A549 (cell line): Measurements from ENCODE around the gene MRPL12.

Experiments used
- CHD4 ChIP-seq: fragments of 200-600 bp; sonication (generic); IDR thresholded peaks from 2 replicates; pipeline ENCODE4 v1.6.1; 2016; ENCODE audit warnings: antibody characterized with exemption, mild to moderate bottlenecking, borderline replicate concordance
- EP300 ChIP-seq, 2 experiments: fragments of >200 bp; sonication (Bioruptor Twin); formaldehyde crosslinking; IDR thresholded peaks; 2 replicates in 1 of 2; 3 replicates in 1 of 2; pipeline ENCODE4 v1.6.1; 2016 to 2017
- HDAC2 ChIP-seq: fragments of 200-600 bp; sonication (generic); IDR thresholded peaks from 2 replicates; pipeline ENCODE4 v1.6.1; 2016
- POLR2A ChIP-seq: IDR thresholded peaks from 2 replicates; pipeline ENCODE4 v1.6.1; 2012; ENCODE audit warnings: mild to moderate bottlenecking, low read length
- RAD21 ChIP-seq, 2 experiments: fragments of >200 bp in 1 of 2; sonication (Bioruptor Twin) in 1 of 2; formaldehyde crosslinking in 1 of 2; IDR thresholded peaks in 1 of 2; conservative IDR thresholded peaks in 1 of 2; 2 replicates in 1 of 2; 3 replicates in 1 of 2; pipeline ENCODE4 v1.6.1; 2012 to 2018; ENCODE audit warnings: inconsistent platforms in 1 of 2
- RNF2 ChIP-seq: fragments of 200-600 bp; sonication (generic); IDR thresholded peaks from 2 replicates; pipeline ENCODE4 v1.6.1; 2016; ENCODE audit warnings: low read depth, mild to moderate bottlenecking, antibody characterized with exemption, moderate library complexity, borderline replicate concordance
- SMC3 ChIP-seq: fragments of >200 bp; sonication (Bioruptor Twin); formaldehyde crosslinking; IDR thresholded peaks from 3 replicates; pipeline ENCODE4 v1.6.1; 2018; ENCODE audit warnings: inconsistent platforms
- USF2 ChIP-seq: fragments of 450-650 bp; IDR thresholded peaks from 2 replicates; pipeline ENCODE4 v1.6.1; 2014; ENCODE audit warnings: antibody characterized with exemption
- TF ChIP-seq, protein P1 (sequence below): fragments of >200 bp; sonication (Bioruptor Twin); formaldehyde crosslinking; IDR thresholded peaks from 3 replicates; pipeline ENCODE4 v1.5.1; 2016
- TF ChIP-seq, protein P2 (sequence below): fragments of 250-450 bp; sonication (Bioruptor Pico); IDR thresholded peaks from 2 replicates; pipeline ENCODE4 v1.5.0; 2020; ENCODE audit warnings: low read depth, mild to moderate bottlenecking, moderate library complexity

GRCh38 chr17:81711814-81712467, 8.8 kb downstream of the MRPL12 start, which contains the start of gene SLC25A10:
- peak; percentile 36; the same call in 1 of the 2 replicates for TF ChIP-seq POLR2A
- peak; percentile 35; the same call in 1 of the 2 replicates for TF ChIP-seq HDAC2
- TF ChIP-seq, protein P1, sequence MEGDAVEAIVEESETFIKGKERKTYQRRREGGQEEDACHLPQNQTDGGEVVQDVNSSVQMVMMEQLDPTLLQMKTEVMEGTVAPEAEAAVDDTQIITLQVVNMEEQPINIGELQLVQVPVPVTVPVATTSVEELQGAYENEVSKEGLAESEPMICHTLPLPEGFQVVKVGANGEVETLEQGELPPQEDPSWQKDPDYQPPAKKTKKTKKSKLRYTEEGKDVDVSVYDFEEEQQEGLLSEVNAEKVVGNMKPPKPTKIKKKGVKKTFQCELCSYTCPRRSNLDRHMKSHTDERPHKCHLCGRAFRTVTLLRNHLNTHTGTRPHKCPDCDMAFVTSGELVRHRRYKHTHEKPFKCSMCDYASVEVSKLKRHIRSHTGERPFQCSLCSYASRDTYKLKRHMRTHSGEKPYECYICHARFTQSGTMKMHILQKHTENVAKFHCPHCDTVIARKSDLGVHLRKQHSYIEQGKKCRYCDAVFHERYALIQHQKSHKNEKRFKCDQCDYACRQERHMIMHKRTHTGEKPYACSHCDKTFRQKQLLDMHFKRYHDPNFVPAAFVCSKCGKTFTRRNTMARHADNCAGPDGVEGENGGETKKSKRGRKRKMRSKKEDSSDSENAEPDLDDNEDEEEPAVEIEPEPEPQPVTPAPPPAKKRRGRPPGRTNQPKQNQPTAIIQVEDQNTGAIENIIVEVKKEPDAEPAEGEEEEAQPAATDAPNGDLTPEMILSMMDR: no peak
- TF ChIP-seq RAD21 (conservative IDR thresholded peaks at IDR 0.05 in 1 of 2, IDR thresholded peaks at IDR 0.05 in 1 of 2): no peak
- TF ChIP-seq RNF2: peak; percentile 93; the same call in 1 of the 2 replicates
- no peak for TF ChIP-seq EP300 (IDR thresholded peaks at IDR 0.05)
- TF ChIP-seq CHD4: no peak
- TF ChIP-seq, protein P2, sequence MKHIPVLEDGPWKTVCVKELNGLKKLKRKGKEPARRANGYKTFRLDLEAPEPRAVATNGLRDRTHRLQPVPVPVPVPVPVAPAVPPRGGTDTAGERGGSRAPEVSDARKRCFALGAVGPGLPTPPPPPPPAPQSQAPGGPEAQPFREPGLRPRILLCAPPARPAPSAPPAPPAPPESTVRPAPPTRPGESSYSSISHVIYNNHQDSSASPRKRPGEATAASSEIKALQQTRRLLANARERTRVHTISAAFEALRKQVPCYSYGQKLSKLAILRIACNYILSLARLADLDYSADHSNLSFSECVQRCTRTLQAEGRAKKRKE (CRISPR knock-in tag): peak; percentile 87; the same call in 1 of the 2 replicates
- TF ChIP-seq USF2: peak; percentile 78
- no peak for TF ChIP-seq SMC3
